HUES6 (cell line): ENCODE results near the gene CELA2B.
"Not testable (repeated sequence)": the region's sequence is repeated elsewhere in the genome, so short reads cannot be mapped to it uniquely, and the experiment has no call there.

Experiments
- H3K27ac ChIP-seq: 2 replicates; pipeline ENCODE4 v1.7.0; 2013; ENCODE audit warnings: low read depth, mild to moderate bottlenecking, low read length, inconsistent platforms
- H3K27me3 ChIP-seq: 2 replicates; pipeline ENCODE4 v1.6.1; 2013; ENCODE audit warnings: low read length; ENCODE audit not compliant: control insufficient read depth, insufficient read depth
- H3K36me3 ChIP-seq: 2 replicates; pipeline ENCODE4 v1.6.1; 2013; ENCODE audit warnings: low read length; ENCODE audit not compliant: control insufficient read depth, insufficient read depth
- H3K4me1 ChIP-seq: 2 replicates; pipeline ENCODE4 v1.6.1; 2013; ENCODE audit warnings: low read length; ENCODE audit not compliant: control insufficient read depth, insufficient read depth
- H3K4me3 ChIP-seq: 2 replicates; pipeline ENCODE4 v1.5.1; 2013; ENCODE audit warnings: low read depth, low read length
- H3K9ac ChIP-seq: one replicate; pipeline ENCODE4 v1.6.1; 2013; ENCODE audit warnings: mild to moderate bottlenecking, low read length
- H3K9me3 ChIP-seq: 2 replicates; pipeline ENCODE4 v1.6.1; 2013; ENCODE audit warnings: low read depth, low read length; ENCODE audit not compliant: control insufficient read depth, insufficient read depth

The CELA2B gene

DNA sequence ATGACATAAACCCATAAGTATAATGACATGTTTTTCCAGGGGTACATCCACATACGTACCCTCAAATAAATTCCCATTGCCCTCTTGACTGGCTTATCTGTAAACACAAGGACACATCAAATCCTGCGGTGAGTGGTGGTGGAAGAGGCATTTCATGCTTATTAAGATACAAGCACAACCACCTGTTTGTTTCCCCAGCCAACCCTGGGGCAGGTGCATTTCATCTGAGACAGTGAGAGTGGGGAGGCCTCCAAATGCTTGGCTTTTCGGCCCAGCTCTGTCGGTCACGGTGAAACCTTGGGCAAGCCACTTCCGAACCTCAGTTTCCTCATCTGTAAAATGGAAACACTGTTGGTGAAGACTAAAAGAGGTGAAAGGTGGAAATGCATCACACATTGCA is 8.5 kb downstream of the CELA2B start:
- H3K9ac ChIP-seq, H3K36me3 ChIP-seq, H3K4me3 ChIP-seq, H3K9me3 ChIP-seq, H3K27me3 ChIP-seq, H3K4me1 ChIP-seq, H3K27ac ChIP-seq: not testable (repeated sequence)

DNA sequence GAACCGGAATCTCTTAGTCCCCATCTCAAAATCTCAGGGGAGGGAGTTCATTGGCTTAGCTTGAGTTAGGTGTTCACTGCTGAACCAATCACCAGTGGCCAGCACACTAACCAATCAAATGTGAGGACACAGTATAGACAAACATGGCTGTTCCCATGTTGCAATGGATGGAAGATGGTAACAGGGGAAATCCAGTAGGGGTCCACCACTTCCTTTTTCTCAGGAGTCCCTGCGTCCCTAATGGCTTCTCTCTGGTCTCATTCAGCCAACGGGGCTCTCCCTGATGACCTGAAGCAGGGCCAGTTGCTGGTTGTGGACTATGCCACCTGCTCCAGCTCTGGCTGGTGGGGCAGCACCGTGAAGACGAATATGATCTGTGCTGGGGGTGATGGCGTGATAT is 9.7 kb downstream of the CELA2B start:
- no peaks in the 10 kb centered on the region for H3K27me3 ChIP-seq
- H3K9me3 ChIP-seq, result no peaks in the 10 kb centered on the region
- no peak overlapping the region for H3K4me3 ChIP-seq
- no peaks in the 10 kb centered on the region for H3K36me3 ChIP-seq
- no peaks in the 10 kb centered on the region for H3K4me1 ChIP-seq
- H3K27ac ChIP-seq, result no peak overlapping the region
- H3K9ac ChIP-seq, result no peak overlapping the region

DNA sequence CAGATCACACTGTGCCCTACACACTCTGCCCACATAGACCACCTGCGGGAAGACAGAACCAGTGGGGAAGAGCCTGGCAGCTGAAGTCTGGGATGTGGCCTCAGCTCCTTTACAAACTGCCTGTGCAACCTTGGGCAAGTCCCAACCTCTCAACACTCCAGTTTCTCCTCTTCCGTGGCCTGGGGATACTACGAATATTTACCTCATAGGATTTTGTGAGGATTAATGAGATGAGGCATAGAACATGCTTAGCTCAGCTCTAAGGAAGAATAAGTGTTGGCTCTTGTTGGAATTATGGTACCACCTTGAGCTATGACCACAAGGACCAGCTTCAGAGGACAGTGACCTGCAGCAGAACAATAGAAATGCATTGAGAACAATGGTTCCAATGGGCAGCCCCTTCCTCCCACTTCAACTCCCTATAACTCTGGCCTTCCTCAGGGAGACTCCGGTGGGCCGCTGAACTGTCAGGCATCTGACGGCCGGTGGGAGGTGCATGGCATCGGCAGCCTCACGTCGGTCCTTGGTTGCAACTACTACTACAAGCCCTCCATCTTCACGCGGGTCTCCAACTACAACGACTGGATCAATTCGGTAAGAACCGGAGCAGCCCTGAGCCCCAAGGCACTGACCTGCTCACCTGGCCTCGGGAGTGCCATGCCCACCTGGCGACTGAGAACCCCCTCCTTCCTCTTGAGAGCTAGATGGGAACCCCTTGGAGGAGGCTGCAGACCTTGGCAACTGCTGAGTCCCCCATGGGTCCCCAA is 11.1 kb downstream of the CELA2B start:
- not testable (repeated sequence) for H3K9me3 ChIP-seq, H3K4me3 ChIP-seq, H3K27me3 ChIP-seq, H3K36me3 ChIP-seq, H3K27ac ChIP-seq, H3K4me1 ChIP-seq, H3K9ac ChIP-seq

DNA sequence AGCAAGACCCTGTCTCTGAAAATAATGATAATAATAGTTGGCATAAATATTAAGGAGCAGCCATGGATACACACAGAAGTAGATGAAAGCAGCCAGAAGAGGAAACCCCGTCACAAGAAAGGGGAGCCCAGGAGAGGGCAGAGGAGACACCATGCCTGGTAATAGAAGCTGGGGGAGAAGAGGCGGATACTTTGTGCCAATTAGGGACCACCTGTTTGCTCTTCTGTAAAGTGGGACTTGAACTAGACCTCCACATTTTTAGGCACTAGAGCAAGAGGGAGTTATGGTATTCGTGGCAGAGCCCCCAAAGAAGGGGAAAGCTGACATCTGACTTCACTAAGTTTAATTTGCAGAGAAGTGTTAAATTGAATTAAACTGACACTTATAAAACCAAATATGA is 12.5 kb downstream of the CELA2B start:
- H3K27ac ChIP-seq, result no peak overlapping the region
- H3K9ac ChIP-seq, result no peak overlapping the region
- no peaks in the 10 kb centered on the region for H3K9me3 ChIP-seq
- no peaks in the 10 kb centered on the region for H3K27me3 ChIP-seq
- H3K36me3 ChIP-seq, result peaks cover 10% of the 10 kb centered on the region
- no peak overlapping the region for H3K4me3 ChIP-seq
- no peaks in the 10 kb centered on the region for H3K4me1 ChIP-seq

DNA sequence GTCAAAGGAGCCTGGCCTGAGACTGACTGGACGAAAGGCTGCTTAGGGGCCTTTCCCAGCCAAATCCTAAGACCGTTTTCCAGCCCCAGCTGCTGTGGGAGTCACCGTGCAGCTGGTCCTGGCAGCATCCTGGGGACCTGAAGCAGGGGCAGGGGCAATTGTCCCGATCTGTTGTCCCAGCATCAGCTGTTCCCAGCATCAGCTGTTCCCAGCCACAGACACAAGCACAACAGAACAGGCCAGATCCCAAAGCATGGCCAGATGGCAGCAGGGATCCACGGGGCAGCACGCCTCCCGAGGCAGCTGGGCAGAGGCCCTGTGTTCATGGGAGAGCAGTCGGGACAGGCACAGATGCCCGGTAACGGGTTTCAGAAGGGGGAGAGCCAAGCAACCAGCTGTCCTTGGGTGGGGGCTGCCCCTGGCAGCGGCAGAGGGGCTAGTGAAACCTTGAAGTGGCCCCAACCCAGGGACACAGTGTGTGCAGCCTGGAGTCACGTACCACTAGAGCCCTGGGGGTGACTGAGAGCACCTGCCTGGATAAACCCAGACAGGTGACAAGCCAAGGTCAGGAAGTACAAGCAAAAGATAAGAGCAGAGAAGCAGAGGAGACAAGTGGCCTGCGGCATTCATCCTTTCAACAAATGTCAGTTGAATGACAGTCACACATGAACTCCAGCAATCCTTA is 13.3 kb downstream of the CELA2B start:
- H3K27ac ChIP-seq, result no peak overlapping the region
- no peaks in the 10 kb centered on the region for H3K27me3 ChIP-seq
- no peak overlapping the region for H3K4me3 ChIP-seq
- peaks cover 10% of the 10 kb centered on the region for H3K36me3 ChIP-seq
- no peak overlapping the region for H3K9ac ChIP-seq
- H3K4me1 ChIP-seq, result no peaks in the 10 kb centered on the region
- H3K9me3 ChIP-seq, result no peaks in the 10 kb centered on the region

DNA sequence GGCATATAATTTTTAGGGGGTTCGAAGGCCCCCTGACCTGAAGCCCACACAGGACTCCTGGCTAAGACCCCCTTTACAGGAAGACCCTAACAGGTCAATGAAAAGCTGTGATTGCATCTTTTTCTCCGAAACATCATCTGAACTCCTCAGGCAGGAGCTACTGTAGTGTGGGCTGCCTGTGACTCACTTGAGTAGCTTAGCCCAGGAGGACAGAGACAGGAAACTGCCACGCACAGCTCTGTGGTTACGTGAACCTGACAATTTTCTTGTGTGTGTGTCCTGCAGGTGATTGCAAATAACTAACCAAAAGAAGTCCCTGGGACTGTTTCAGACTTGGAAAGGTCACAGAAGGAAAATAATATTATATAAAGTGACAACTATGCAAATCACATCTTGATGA is 15.1 kb downstream of the CELA2B start:
- H3K4me1 ChIP-seq, H3K27me3 ChIP-seq, H3K9ac ChIP-seq, H3K9me3 ChIP-seq, H3K27ac ChIP-seq, H3K36me3 ChIP-seq, H3K4me3 ChIP-seq: not testable (repeated sequence)

DNA sequence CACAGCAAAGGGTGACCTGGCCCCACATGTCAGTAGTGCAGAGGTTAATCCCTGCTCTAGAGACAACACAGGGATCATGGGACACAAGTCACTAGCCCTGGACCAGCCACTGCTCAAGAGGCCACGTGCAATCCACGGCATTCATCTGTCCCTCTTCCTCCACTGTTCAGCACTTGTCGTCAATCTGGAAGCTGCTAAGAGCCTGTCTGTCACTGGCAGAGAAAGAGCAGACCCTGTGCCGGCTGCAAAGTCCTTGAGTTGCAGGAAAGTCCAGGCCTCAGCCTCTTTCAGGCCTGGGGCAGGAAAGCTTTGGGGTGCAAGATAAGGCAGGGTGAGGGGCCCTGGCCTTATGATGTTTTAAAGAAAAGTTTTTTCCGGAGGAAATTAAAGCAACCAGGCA is 16.7 kb downstream of the CELA2B start:
- H3K36me3 ChIP-seq, result peaks cover 10% of the 10 kb centered on the region
- H3K4me1 ChIP-seq, result peaks cover 5% of the 10 kb centered on the region; the same call in 1 of the 2 replicates
- H3K27me3 ChIP-seq, result no peaks in the 10 kb centered on the region
- no peak overlapping the region for H3K4me3 ChIP-seq
- H3K9me3 ChIP-seq, result no peaks in the 10 kb centered on the region
- no peak overlapping the region for H3K9ac ChIP-seq
- no peak overlapping the region for H3K27ac ChIP-seq

DNA sequence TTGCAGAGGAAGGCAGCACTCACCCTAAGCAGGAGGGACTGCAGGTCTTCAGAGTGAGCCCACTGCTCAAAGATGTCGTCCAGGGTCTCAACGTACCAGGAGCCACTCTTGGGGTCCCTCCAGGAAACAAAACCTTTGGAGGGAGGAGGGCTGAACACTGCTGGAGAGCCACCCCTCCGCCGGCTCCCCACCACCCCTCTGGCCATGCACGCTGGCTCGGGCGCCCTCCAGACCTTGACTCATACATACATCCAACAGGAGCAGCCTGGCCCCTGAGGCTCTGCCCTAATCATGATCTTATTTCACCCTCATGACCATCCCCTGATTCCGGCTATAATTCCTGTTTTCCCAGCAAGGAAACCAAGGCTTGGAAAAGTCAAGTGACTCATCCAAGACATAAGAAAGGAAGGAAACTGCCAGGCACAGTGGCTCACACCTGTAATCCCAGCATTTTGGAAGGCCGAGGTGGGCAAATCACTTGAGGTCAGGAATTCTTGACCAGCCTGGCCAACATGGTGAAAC is 18.0 kb downstream of the CELA2B start:
- Histone ChIP-seq H3K27me3 (no peaks in the 10 kb centered on the region), H3K9me3 (no peaks in the 10 kb centered on the region; the same call in 1 of the 2 replicates), H3K36me3 (peaks cover 10% of the 10 kb centered on the region), H3K4me1 (peaks cover 5% of the 10 kb centered on the region; the same call in 1 of the 2 replicates), H3K27ac (no peak overlapping the region), H3K9ac (no peak overlapping the region), H3K4me3 (no peak overlapping the region)

DNA sequence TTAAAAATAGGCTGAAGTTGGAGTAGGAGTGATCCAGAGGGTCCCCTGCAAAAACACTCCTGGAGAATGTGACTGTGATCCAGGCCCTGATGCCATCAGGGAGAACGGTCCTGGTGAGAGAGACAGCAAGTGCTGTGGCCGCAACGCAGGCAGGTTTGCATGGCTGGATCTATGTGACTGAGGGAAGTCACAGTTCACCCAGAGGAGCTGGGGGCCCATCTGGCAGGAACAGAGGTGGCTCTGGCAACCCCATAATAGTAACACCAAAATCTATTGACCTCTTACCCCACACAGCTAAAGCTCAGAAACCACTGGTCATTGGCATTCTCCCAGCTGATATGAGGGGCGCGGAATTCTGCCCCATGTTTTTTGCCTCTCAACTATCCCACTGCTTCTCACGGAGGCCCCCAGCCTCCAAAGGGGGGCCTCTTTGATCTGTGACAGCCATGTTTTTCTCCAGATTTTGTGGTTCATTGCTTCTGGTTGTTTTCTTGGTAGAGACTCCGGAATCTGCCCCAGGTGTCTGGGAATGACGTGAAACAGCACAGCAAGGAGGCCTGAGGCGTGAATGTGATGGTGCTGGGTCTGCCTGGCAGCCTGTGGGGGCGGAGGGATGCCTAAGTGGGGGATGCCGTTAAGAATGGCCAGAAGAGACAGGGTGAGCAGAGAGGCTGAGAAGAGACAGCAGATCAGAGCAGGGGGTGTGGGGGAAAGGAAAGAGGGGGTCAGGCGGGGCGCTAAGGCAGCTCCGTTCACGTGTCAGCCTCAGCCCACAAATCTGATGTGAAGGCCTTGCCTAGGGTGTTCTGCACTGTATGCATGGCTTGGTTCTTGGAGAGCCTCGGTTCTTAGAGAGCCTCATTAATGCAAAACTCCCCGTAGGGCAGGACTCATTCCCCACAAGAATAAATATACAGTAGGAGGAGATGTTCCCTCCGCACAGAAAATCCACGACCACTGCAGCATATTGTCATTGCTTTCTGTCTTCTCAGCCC is 24.6 kb downstream of the CELA2B start:
- Histone ChIP-seq H3K9ac (no peak overlapping the region), H3K36me3 (peaks cover under 1% of the 10 kb centered on the region; the same call in 1 of the 2 replicates), H3K4me1 (peaks cover 12% of the 10 kb centered on the region; the same call in 1 of the 2 replicates), H3K27ac (no peak overlapping the region), H3K4me3 (no peak overlapping the region), H3K9me3 (no peaks in the 10 kb centered on the region; the same call in 1 of the 2 replicates), H3K27me3 (no peaks in the 10 kb centered on the region)

DNA sequence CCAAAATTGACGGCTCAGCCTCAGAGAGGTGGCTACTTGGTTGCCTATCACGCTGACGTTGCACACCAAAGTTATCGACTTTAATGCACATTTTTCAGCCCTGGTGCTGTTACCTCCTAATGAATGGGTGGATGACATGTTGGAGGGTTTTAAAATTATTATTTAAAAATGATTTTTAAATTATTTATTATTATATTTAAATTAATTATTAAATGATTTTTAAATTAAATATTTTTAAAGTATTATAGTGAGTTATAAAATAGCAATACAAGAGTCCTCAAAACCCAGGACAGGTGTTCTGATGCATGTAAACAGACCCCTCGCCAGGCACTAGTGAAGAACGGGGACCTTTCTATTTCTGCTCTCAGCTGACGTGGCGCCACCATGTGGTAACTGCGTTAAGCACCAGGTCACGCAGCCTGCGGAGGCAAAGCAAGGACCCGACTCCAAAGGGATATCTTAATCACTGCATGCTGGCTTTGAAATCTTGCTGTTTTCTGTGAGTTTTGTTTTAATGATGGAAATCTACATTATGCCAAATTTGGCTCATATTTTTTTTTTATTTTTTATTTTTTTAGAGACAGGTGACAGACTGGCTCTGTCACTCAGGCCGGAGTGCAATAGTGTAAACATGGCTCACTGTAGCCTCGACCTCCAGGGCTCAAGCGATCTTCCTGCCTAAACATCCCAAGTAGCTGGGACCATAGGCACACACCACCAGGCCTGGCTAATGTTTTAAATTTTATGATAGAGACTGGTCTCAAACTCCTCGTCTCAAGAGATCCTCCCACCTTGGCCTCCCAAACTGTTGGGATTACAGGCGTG is 25.5 kb downstream of the CELA2B start:
- no peak overlapping the region for H3K27ac ChIP-seq
- no peaks in the 10 kb centered on the region; the same call in 1 of the 2 replicates for H3K9me3 ChIP-seq
- H3K4me3 ChIP-seq, result no peak overlapping the region
- H3K4me1 ChIP-seq, result peaks cover 7% of the 10 kb centered on the region; the same call in 1 of the 2 replicates
- H3K9ac ChIP-seq, result no peak overlapping the region
- peaks cover 4% of the 10 kb centered on the region; the same call in 1 of the 2 replicates for H3K36me3 ChIP-seq
- H3K27me3 ChIP-seq, result no peaks in the 10 kb centered on the region
